HG02938 (cell line): ENCODE results near the gene TEX26.
"Not testable (repeated sequence)": the region's sequence is repeated elsewhere in the genome, so short reads cannot be mapped to it uniquely, and the experiment has no call there.

Experiments
- ATAC-seq: cut with Tn5 transposase; IDR thresholded peaks from one replicate; pipeline ENCODE4 v1.9.1; 2021; ENCODE audit warnings: mild to moderate bottlenecking, moderate library complexity; ENCODE audit not compliant: unreplicated experiment

The TEX26 gene

GRCh38 chr13:30918662-30919405, 13.6 kb upstream of the TEX26 start:
- ATAC-seq = no peak

- no peak for ATAC-seq
Observed at GRCh38 chr13:30920162-30920909, 12.1 kb upstream of the TEX26 start.

GRCh38 chr13:30923418-30923817, 9.0 kb upstream of the TEX26 start:
- no peak for ATAC-seq

GRCh38 chr13:30924721-30925120, 7.7 kb upstream of the TEX26 start:
- no peak for ATAC-seq

- no peak for ATAC-seq
Observed at GRCh38 chr13:30925429-30925828, 7.0 kb upstream of the TEX26 start.

GRCh38 chr13:30926781-30927180, 5.7 kb upstream of the TEX26 start:
- ATAC-seq = no peak

- not testable (repeated sequence) for ATAC-seq
Observed at GRCh38 chr13:30927188-30927587, 5.3 kb upstream of the TEX26 start.

GRCh38 chr13:30927595-30927994, 4.9 kb upstream of the TEX26 start:
- ATAC-seq = no peak

- ATAC-seq = no peak
Observed at GRCh38 chr13:30928978-30929377, 3.5 kb upstream of the TEX26 start.

GRCh38 chr13:30933354-30933670, 856 bp downstream of the TEX26 start:
- no peak for ATAC-seq

GRCh38 chr13:30934381-30934780, 1.9 kb downstream of the TEX26 start:
- no peak for ATAC-seq

GRCh38 chr13:30934803-30935202, 2.3 kb downstream of the TEX26 start:
- no peak for ATAC-seq

GRCh38 chr13:30936971-30937370, 4.5 kb downstream of the TEX26 start:
- no peak for ATAC-seq

- no peak for ATAC-seq
Observed at GRCh38 chr13:30943881-30944280, 11.4 kb downstream of the TEX26 start.

GRCh38 chr13:30957258-30957943, 24.9 kb downstream of the TEX26 start:
- ATAC-seq = no peak

GRCh38 chr13:30959678-30960077, 27.2 kb downstream of the TEX26 start:
- no peak for ATAC-seq

- no peak for ATAC-seq
Observed at GRCh38 chr13:30963791-30964190, 31.3 kb downstream of the TEX26 start.

- ATAC-seq = no peak
Observed at GRCh38 chr13:30965380-30965779, 32.9 kb downstream of the TEX26 start.

GRCh38 chr13:30966101-30966500, 33.6 kb downstream of the TEX26 start:
- ATAC-seq = no peak

- ATAC-seq = no peak
Observed at GRCh38 chr13:30968846-30969245, 36.4 kb downstream of the TEX26 start.

GRCh38 chr13:30971575-30971974, 39.1 kb downstream of the TEX26 start:
- ATAC-seq = no peak

GRCh38 chr13:30972888-30973377, 40.5 kb downstream of the TEX26 start:
- no peak for ATAC-seq
